Liver (tissue), 3 donors: ENCODE results near the gene GPI.

Experiments used
- ATF3 ChIP-seq: IDR thresholded peaks from 2 replicates; pipeline ENCODE4 v1.6.1; 2016; ENCODE audit warnings: antibody characterized with exemption
- CTCF ChIP-seq: fragments of 150-350 bp; IDR thresholded peaks from 2 replicates; pipeline ENCODE4 v1.5.1; 2017; ENCODE audit warnings: improper control_type of control experiment, low read depth, low read length; ENCODE audit not compliant: missing input control
- EGR1 ChIP-seq, 2 donors: IDR thresholded peaks; 2 replicates each; pipeline ENCODE4 v1.6.1; 2016 to 2018; ENCODE audit warnings: antibody characterized with exemption in 2 of 2, low read depth in 2 of 2
- GABPA ChIP-seq, 2 donors: IDR thresholded peaks in 1 of 2; conservative IDR thresholded peaks in 1 of 2; 2 replicates each; pipeline ENCODE4 v1.6.1; 2016; ENCODE audit warnings: antibody characterized with exemption in 2 of 2, mild to moderate bottlenecking in 1 of 2, moderate library complexity in 1 of 2
- MAX ChIP-seq: IDR thresholded peaks from 2 replicates; pipeline ENCODE4 v1.6.1; 2016; ENCODE audit warnings: antibody characterized with exemption
- RAD21 ChIP-seq, 2 donors: IDR thresholded peaks; 2 replicates each; pipeline ENCODE4 v1.6.1; 2016; ENCODE audit warnings: antibody characterized with exemption in 2 of 2, mild to moderate bottlenecking in 2 of 2
- REST ChIP-seq: IDR thresholded peaks from 2 replicates; pipeline ENCODE4 v1.6.1; 2016; ENCODE audit warnings: antibody characterized with exemption, mild to moderate bottlenecking
- RXRA ChIP-seq, 2 donors: IDR thresholded peaks; 2 replicates each; pipeline ENCODE4 v1.6.1; 2017 to 2018; ENCODE audit warnings: antibody characterized with exemption in 2 of 2, mild to moderate bottlenecking in 1 of 2
- SP1 ChIP-seq: IDR thresholded peaks from 2 replicates; pipeline ENCODE4 v1.6.1; 2018; ENCODE audit warnings: antibody characterized with exemption, mild to moderate bottlenecking
- YY1 ChIP-seq: IDR thresholded peaks from 2 replicates; pipeline ENCODE4 v1.6.1; 2016; ENCODE audit warnings: antibody characterized with exemption, mild to moderate bottlenecking
- ZBTB33 ChIP-seq: IDR thresholded peaks from 2 replicates; pipeline ENCODE4 v1.6.1; 2016; ENCODE audit warnings: antibody characterized with exemption
- donor health status: healthy.
- donor health status: healthy.

GRCh38 chr19:34370117-34370516 is 5.1 kb downstream of the GPI start:
- peak; percentile 32 for TF ChIP-seq CTCF
- peak; percentile 83 to 96 for TF ChIP-seq RXRA (IDR thresholded peaks at IDR 0.05)
- peak in 1 of 2 donors; percentile 37 for TF ChIP-seq EGR1 (IDR thresholded peaks at IDR 0.05; ENCODE audit: low read depth in 2 of 2)
- TF ChIP-seq ATF3, result no peak
- TF ChIP-seq YY1, result peak; percentile 88
- TF ChIP-seq GABPA (IDR thresholded peaks at IDR 0.05 in 1 of 2, conservative IDR thresholded peaks at IDR 0.05 in 1 of 2), result no peak
- peak; percentile 25 to 42 for TF ChIP-seq RAD21 (IDR thresholded peaks at IDR 0.05)
- no peak for TF ChIP-seq REST
- no peak for TF ChIP-seq ZBTB33
- peak; percentile 86 for TF ChIP-seq MAX
- TF ChIP-seq SP1, result peak; percentile 91
